Prostate gland (tissue), 2 donors: ENCODE data around the gene FRMD4A. TPM values are rescaled to one million over a fixed set of nuclear protein-coding genes. Genes with fewer than 3 reads are reported as not detected.
A peak's percentile ranks its signal among the peaks of the same experiment; 100 is the strongest.

Experiments
- DNase-seq: peaks from one replicate; pipeline ENCODE4 v3.0.0-alpha.2; 2019; ENCODE audit warnings: low spot score
- H3K27ac ChIP-seq, 2 donors: fragments of 200-600 bp; sonication (generic); 2 replicates each; pipeline ENCODE4 v1.5.1; 2017 to 2019
- H3K27me3 ChIP-seq: fragments of 200-600 bp; sonication (generic); replicated peaks from 2 replicates; pipeline ENCODE4 v1.5.1; 2019; ENCODE audit not compliant: insufficient read depth
- H3K36me3 ChIP-seq, 2 donors: fragments of 200-600 bp; sonication (generic); 1 replicate in 1 of 2; 2 replicates in 1 of 2; pipeline versions ENCODE4 v1.5.1 to v1.8.1; 2017 to 2019
- H3K4me1 ChIP-seq: fragments of 200-600 bp; sonication (generic); replicated peaks from 2 replicates; pipeline ENCODE4 v1.5.1; 2019
- H3K4me3 ChIP-seq, 2 donors: fragments of 200-600 bp; sonication (generic); 2 replicates each; pipeline ENCODE4 v1.5.1; 2017 to 2019
- H3K9me3 ChIP-seq: fragments of 200-600 bp; sonication (generic); 2 replicates; pipeline ENCODE4 v1.5.1; 2017
- CTCF ChIP-seq, 4 experiments: fragments of 200-600 bp in 2 of 4; fragments of 450-650 bp in 2 of 4; sonication (generic) in 2 of 4; IDR thresholded peaks; 1 replicate in 3 of 4; 2 replicates in 1 of 4; pipeline ENCODE4 v1.5.1; 2016 to 2019; ENCODE audit warnings: antibody characterized with exemption in 4 of 4, mild to moderate bottlenecking in 2 of 4, moderate library complexity in 2 of 4
- POLR2A ChIP-seq: fragments of 450-650 bp; IDR thresholded peaks from one replicate; pipeline ENCODE4 v1.6.1; 2016; ENCODE audit warnings: antibody characterized with exemption, mild to moderate bottlenecking
- POLR2AphosphoS5 ChIP-seq: sonication (generic); formaldehyde crosslinking; IDR thresholded peaks from one replicate; pipeline ENCODE4 v1.6.1; 2017; ENCODE audit warnings: antibody characterized with exemption
- WGBS: methylation state at CpG from one replicate; pipeline ENCODE4 v1.1.5; 2018; 5-methylcytosine and 5-hydroxymethylcytosine counted together
- intact Hi-C: fragments of 100-400 bp; cut with DNase I; formaldehyde crosslinking; loops from one replicate; pipeline ENCODE4 v1.14.2; 2022
- total RNA-seq, 2 donors: library from RNA; depleted of rRNA; stranded (reverse); fragments of >200 nt; gene quantifications; one replicate each; pipeline ENCODE4 v1.1.0, GENCODE V29; 2016

The FRMD4A gene
- total RNA-seq, 2 donors from 2014 or later = 38.0 to 53.2 TPM

GRCh38 chr10:14191407-14191806 lies 139.3 kb downstream of the FRMD4A start:
- no peaks in the 10 kb centered on the region for H3K27me3 ChIP-seq
- WGBS = 76% methylated on average over 5 of the region's 5 CpGs
- H3K36me3 ChIP-seq = no peaks in the 10 kb centered on the region
- TF ChIP-seq POLR2A (no peak), CTCF (IDR thresholded peaks at IDR 0.05) (no peak), POLR2AphosphoS5 (no peak)
- no peak overlapping the region for H3K27ac ChIP-seq
- H3K4me1 ChIP-seq = no peaks in the 10 kb centered on the region
- no peak for DNase-seq
- intact Hi-C loops = no loop called here
- H3K4me3 ChIP-seq = no peak overlapping the region
- no peaks in the 10 kb centered on the region for H3K9me3 ChIP-seq

- intact Hi-C loops = no loop called here
- H3K27me3 ChIP-seq = no peaks in the 10 kb centered on the region
- H3K27ac ChIP-seq = no peak overlapping the region
- 78% methylated on average over 4 of the region's 4 CpGs for WGBS
- no peaks in the 10 kb centered on the region for H3K9me3 ChIP-seq
- no peak for DNase-seq
- no peak overlapping the region for H3K4me3 ChIP-seq
- TF ChIP-seq POLR2A (no peak), CTCF (IDR thresholded peaks at IDR 0.05) (no peak), POLR2AphosphoS5 (no peak)
- H3K36me3 ChIP-seq = no peaks in the 10 kb centered on the region
- H3K4me1 ChIP-seq = no peaks in the 10 kb centered on the region
These were observed 140.0 kb downstream of the FRMD4A start for GRCh38 chr10:14190702-14191101.

- H3K4me3 ChIP-seq = no peak overlapping the region
- intact Hi-C loops = no loop called here
- TF ChIP-seq POLR2AphosphoS5 = no peak
- no peak for TF ChIP-seq CTCF (IDR thresholded peaks at IDR 0.05)
- TF ChIP-seq POLR2A = no peak
- H3K36me3 ChIP-seq = no peaks in the 10 kb centered on the region
- H3K9me3 ChIP-seq = no peaks in the 10 kb centered on the region
- H3K4me1 ChIP-seq = no peaks in the 10 kb centered on the region
- H3K27me3 ChIP-seq = no peaks in the 10 kb centered on the region
- WGBS = 77% methylated on average over 6 of the region's 6 CpGs
- H3K27ac ChIP-seq = no peak overlapping the region
- DNase-seq = no peak
These were observed 144.5 kb downstream of the FRMD4A start for GRCh38 chr10:14186245-14186644.

GRCh38 chr10:14185316-14186045 lies 145.2 kb downstream of the FRMD4A start:
- no peak for DNase-seq
- Histone ChIP-seq H3K36me3 (no peaks in the 10 kb centered on the region), H3K27me3 (no peaks in the 10 kb centered on the region), H3K4me1 (no peaks in the 10 kb centered on the region), H3K27ac (peak overlapping the region; percentile 45 to 54), H3K4me3 (no peak overlapping the region), H3K9me3 (no peaks in the 10 kb centered on the region)
- intact Hi-C loops = no loop called here
- no peak for TF ChIP-seq POLR2AphosphoS5
- TF ChIP-seq CTCF (IDR thresholded peaks at IDR 0.05) = no peak
- no peak for TF ChIP-seq POLR2A
- 32% methylated on average over 7 of the region's 7 CpGs for WGBS

GRCh38 chr10:14184841-14185315 lies 145.8 kb downstream of the FRMD4A start:
- H3K4me1 ChIP-seq = no peaks in the 10 kb centered on the region
- H3K36me3 ChIP-seq = no peaks in the 10 kb centered on the region
- H3K27ac ChIP-seq = peak overlapping the region; percentile 45 to 54
- H3K9me3 ChIP-seq = no peaks in the 10 kb centered on the region
- H3K4me3 ChIP-seq = no peak overlapping the region
- TF ChIP-seq POLR2AphosphoS5 = peak; percentile 38
- no peak for TF ChIP-seq CTCF (IDR thresholded peaks at IDR 0.05)
- 45% methylated on average over 11 of the region's 11 CpGs for WGBS
- peak; percentile 51 for DNase-seq
- H3K27me3 ChIP-seq = no peaks in the 10 kb centered on the region
- intact Hi-C loops = no loop called here
